Vagina (tissue), 2 donors: ENCODE measurements around the gene ALDH9A1.

Source experiments
- POLR2A ChIP-seq, 2 donors: fragments of 450-650 bp; IDR thresholded peaks; one replicate each; pipeline ENCODE4 v1.6.1; 2017; ENCODE audit warnings: antibody characterized with exemption in 2 of 2, mild to moderate bottlenecking in 2 of 2, moderate library complexity in 2 of 2
- POLR2AphosphoS5 ChIP-seq, 2 donors: sonication (generic); formaldehyde crosslinking; IDR thresholded peaks; one replicate each; pipeline ENCODE4 v1.9.0; 2017; ENCODE audit warnings: antibody characterized with exemption in 2 of 2, mild to moderate bottlenecking in 2 of 2, low read depth in 1 of 2; ENCODE audit not compliant: insufficient read depth in 1 of 2
- TF ChIP-seq, protein P1 (sequence below), 3 experiments: fragments of 450-650 bp in 2 of 3; fragments of 200-600 bp in 1 of 3; sonication (generic) in 1 of 3; IDR thresholded peaks; one replicate each; pipeline ENCODE4 v1.5.1; 2017 to 2019; ENCODE audit warnings: antibody characterized with exemption in 3 of 3, mild to moderate bottlenecking in 2 of 3, moderate library complexity in 2 of 3

DNA sequence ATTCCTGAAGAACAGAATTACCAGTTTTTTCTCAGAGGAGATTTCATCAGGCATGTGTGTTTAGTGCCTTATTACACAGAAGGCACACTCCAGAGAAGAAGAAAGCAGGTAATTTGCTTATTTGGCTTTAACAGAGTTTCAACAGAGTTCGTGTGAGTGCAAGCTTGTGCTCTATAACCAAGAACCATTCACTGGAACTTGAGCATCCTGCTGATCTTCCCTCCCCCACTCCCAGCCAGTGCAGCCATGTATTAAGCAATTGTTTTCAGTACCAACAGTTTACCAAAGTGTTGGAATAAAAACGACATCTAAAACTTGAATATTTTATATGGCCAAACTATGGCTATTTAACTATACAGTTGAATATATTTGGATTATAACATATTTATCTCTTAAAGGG, 63.0 kb downstream of the ALDH9A1 start:
- TF ChIP-seq POLR2AphosphoS5 (IDR thresholded peaks at IDR 0.05; ENCODE audit: insufficient read depth in 1 of 2, low read depth in 1 of 2) (no peak), POLR2A (IDR thresholded peaks at IDR 0.05) (no peak)
- TF ChIP-seq, protein P1, sequence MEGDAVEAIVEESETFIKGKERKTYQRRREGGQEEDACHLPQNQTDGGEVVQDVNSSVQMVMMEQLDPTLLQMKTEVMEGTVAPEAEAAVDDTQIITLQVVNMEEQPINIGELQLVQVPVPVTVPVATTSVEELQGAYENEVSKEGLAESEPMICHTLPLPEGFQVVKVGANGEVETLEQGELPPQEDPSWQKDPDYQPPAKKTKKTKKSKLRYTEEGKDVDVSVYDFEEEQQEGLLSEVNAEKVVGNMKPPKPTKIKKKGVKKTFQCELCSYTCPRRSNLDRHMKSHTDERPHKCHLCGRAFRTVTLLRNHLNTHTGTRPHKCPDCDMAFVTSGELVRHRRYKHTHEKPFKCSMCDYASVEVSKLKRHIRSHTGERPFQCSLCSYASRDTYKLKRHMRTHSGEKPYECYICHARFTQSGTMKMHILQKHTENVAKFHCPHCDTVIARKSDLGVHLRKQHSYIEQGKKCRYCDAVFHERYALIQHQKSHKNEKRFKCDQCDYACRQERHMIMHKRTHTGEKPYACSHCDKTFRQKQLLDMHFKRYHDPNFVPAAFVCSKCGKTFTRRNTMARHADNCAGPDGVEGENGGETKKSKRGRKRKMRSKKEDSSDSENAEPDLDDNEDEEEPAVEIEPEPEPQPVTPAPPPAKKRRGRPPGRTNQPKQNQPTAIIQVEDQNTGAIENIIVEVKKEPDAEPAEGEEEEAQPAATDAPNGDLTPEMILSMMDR (IDR thresholded peaks at IDR 0.05): no peak
